ENCODE data around the gene SYTL2. TPM values are rescaled to one million over a fixed set of nuclear protein-coding genes. Genes with fewer than 3 reads are reported as not detected.
"Not testable (repeated sequence)": the region's sequence is repeated elsewhere in the genome, so short reads cannot be mapped to it uniquely, and the experiment has no call there.

Gene SYTL2
- total and polyA plus RNA-seq, 8 donors = 21.3 to 63.3 (median 45.0) TPM

DNA sequence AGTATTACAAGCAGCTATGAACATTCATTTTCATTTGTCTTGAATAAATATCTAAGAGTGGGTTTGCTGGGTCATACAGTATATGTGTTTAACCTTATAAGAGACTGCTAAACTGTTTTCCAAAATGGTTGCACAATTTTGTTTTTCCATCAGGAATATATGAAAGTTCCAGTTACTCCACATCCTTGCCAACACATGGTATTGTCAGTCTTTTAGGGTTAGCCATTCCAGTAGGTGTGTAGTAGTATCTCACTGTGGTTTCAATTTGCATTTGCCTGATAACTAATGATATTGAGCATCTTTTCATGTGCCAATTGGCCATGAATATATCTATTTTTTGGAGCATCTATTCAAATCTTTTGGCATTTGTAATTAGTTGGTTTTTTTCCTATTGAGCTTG is 36.5 kb upstream of the SYTL2 start:
- H3K36me3 ChIP-seq = no peaks in the 10 kb centered on the region
- ATAC-seq (no peak), DNase-seq (no peak)
- H3K27ac ChIP-seq = no peak overlapping the region
- H3K9me3 ChIP-seq = no peaks in the 10 kb centered on the region
- intact Hi-C loops (cut with DNase I) = no loop called here
- peaks cover 0 to 9% of the 10 kb centered on the region in 2 donors for H3K4me1 ChIP-seq
- no peak overlapping the region for H3K4me3 ChIP-seq
- H3K27me3 ChIP-seq = no peaks in the 10 kb centered on the region
- TF ChIP-seq, protein P1, sequence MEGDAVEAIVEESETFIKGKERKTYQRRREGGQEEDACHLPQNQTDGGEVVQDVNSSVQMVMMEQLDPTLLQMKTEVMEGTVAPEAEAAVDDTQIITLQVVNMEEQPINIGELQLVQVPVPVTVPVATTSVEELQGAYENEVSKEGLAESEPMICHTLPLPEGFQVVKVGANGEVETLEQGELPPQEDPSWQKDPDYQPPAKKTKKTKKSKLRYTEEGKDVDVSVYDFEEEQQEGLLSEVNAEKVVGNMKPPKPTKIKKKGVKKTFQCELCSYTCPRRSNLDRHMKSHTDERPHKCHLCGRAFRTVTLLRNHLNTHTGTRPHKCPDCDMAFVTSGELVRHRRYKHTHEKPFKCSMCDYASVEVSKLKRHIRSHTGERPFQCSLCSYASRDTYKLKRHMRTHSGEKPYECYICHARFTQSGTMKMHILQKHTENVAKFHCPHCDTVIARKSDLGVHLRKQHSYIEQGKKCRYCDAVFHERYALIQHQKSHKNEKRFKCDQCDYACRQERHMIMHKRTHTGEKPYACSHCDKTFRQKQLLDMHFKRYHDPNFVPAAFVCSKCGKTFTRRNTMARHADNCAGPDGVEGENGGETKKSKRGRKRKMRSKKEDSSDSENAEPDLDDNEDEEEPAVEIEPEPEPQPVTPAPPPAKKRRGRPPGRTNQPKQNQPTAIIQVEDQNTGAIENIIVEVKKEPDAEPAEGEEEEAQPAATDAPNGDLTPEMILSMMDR (IDR thresholded peaks at IDR 0.05) = no peak

DNA sequence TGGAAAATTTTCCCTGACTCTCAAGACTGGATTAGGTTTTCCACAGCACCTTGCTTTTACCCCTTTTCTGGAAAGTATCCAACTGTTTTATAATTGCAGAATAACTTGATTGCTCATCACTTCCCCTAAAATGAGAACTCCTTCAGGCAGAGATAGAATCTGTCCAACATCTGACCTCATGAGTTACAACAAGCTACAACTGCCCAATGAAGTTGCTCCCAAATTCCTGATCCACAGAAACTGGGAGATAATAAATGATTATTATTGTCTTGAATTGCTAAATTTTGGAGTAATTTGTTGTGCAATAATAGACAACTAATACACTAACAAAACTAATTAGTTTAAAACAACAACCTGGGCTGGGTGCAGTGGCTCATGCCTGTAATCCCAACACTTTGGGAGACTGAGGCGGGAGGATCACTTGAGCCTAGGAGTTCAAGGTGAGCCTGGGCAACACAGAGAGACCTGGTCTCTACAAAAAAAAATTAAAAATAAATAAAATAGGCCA is 34.2 kb upstream of the SYTL2 start:
- H3K4me3 ChIP-seq = no peak overlapping the region
- no peaks in the 10 kb centered on the region for H3K27me3 ChIP-seq
- intact Hi-C loops (cut with DNase I) = no loop called here
- DNase-seq (no peak), ATAC-seq (no peak)
- H3K36me3 ChIP-seq = no peaks in the 10 kb centered on the region
- no peak overlapping the region for H3K27ac ChIP-seq
- TF ChIP-seq, protein P1 (IDR thresholded peaks at IDR 0.05) = no peak
- H3K4me1 ChIP-seq = peaks cover 0 to 9% of the 10 kb centered on the region in 2 donors
- no peaks in the 10 kb centered on the region for H3K9me3 ChIP-seq

DNA sequence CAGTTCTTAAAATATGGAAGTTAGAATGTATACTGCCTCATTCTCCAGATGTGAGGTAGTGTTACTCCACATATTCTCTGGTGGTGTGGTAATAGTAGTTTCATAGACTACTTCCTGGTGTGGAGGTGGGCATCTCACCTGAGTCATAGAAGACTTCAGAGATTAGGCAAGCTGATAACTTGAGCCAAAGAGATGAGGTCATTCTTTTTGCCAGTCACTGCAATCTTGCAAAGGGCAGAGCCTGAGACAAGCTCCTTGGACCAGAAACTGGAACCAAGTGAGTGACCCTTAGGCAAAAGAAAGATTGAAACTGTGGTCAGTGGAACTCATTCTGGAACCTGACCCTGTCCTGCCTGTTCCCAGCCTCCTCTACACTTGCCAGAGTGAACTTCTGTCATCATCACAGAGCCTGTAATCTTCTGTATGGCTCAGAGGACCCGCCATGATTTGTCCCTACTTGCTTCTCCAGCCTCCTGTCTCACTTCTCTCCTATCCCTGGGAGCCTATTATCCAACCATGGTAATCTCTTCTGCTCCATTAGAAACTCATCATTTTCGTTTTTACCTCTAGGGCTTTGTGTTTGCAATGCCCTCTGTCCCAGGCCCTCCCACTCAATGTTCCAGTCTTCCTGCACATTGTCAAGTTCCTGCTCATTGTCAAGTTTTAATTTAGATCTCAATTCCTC is 33.6 kb upstream of the SYTL2 start:
- intact Hi-C loops (cut with DNase I) = no loop called here
- ATAC-seq = peak; percentile 92
- peaks cover 0 to 9% of the 10 kb centered on the region in 2 donors for H3K4me1 ChIP-seq
- H3K27ac ChIP-seq = peak overlapping the region in 1 of 2 donors; percentile 41
- no peak for DNase-seq
- H3K27me3 ChIP-seq = no peaks in the 10 kb centered on the region
- no peaks in the 10 kb centered on the region for H3K9me3 ChIP-seq
- H3K4me3 ChIP-seq = no peak overlapping the region
- TF ChIP-seq, protein P1 (IDR thresholded peaks at IDR 0.05) = no peak
- no peaks in the 10 kb centered on the region for H3K36me3 ChIP-seq

DNA sequence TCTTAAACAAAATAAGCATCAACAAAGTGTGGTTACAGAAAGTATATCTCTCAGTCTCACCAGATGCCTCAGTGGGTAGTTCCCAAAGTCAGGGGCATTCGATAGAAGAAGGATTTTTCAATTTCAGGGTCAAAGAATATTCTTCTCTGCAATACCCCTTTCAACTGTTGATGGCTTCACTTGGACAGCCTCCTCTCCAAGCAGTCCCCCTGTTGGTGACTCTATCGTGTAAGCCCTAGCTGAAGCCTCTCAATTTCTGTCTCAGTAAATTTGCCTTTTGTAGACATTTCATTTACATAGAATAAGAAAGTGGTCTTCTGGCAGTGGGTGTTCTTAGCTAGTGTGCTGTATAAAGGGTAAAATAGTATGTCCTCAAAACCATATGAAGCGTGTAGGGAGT is 33.0 kb upstream of the SYTL2 start:
- Histone ChIP-seq H3K27me3 (no peaks in the 10 kb centered on the region), H3K4me3 (no peak overlapping the region), H3K36me3 (no peaks in the 10 kb centered on the region), H3K4me1 (peaks cover 0 to 9% of the 10 kb centered on the region in 2 donors), H3K9me3 (no peaks in the 10 kb centered on the region), H3K27ac (peak overlapping the region in 1 of 2 donors; percentile 41)
- intact Hi-C loops (cut with DNase I) = no loop called here
- ATAC-seq (no peak), DNase-seq (no peak)
- TF ChIP-seq, protein P1 (IDR thresholded peaks at IDR 0.05) = no peak

DNA sequence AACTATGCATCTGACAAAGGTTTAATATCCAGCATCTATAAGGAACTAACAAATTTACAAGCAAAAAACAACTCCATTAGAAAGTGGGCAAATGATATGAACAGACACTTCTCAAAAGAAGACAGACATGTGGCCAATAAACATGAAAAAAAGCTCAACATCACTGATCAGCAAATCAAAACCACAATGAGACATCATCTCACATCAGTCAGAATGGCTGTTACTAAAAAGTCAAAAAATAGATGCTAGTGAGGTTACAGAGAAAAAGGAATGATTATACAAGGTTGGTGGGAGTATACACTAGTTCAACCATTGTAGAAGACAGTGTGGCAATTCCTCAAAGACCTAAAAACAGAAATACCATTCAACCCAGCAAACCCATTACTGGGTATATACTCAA is 30.0 kb upstream of the SYTL2 start:
- H3K4me1 ChIP-seq; H3K4me3 ChIP-seq; H3K27ac ChIP-seq; intact Hi-C loops (cut with DNase I); H3K27me3 ChIP-seq; ATAC-seq; DNase-seq; H3K36me3 ChIP-seq; H3K9me3 ChIP-seq: not testable (repeated sequence)

DNA sequence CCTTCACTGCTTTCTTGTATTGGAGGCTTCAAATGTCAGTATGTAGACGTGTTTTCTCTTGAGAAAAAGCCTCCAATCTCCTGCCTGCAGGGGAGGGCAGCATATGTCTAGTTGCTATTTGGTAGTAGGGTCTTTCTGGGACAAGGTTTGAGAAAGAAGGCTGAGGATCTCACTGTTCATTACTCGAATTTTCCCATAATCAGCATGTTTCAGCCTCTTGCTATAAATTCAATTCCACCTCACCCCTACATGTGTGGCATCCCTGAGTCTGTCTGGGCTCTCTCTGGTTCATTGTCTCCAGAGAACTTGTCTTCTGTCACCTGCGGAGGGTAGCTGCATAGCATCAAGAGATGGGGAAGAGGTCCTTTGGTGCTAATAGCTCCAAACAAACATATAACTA is 24.8 kb upstream of the SYTL2 start:
- Histone ChIP-seq H3K9me3 (peaks cover 0 to 12% of the 10 kb centered on the region in 2 donors), H3K36me3 (no peaks in the 10 kb centered on the region), H3K27ac (no peak overlapping the region), H3K4me1 (no peaks in the 10 kb centered on the region), H3K4me3 (no peak overlapping the region), H3K27me3 (no peaks in the 10 kb centered on the region)
- DNase-seq (no peak), ATAC-seq (no peak)
- TF ChIP-seq, protein P1 (IDR thresholded peaks at IDR 0.05) = no peak
- intact Hi-C loops (cut with DNase I) = no loop called here

All from left lung (tissue), 10 donors.